ENCODE measurements around the gene CEP44. TPM values are rescaled to one million over a fixed set of nuclear protein-coding genes. Genes with fewer than 3 reads are reported as not detected.

Gene CEP44
- total RNA-seq, 1 experiment from 2014 or later = 15.3 TPM

GRCh38 chr4:174263445-174263736, 20.3 kb upstream of the CEP44 start:
- H3K27me3 Mint-ChIP-seq (ENCODE audit: insufficient read depth, unreplicated experiment) = no peaks in the 10 kb centered on the region
- DNase-seq (ENCODE audit: unreplicated experiment) = no peak
- no peaks in the 10 kb centered on the region for H3K9me3 Mint-ChIP-seq (ENCODE audit: unreplicated experiment)
- H3K4me1 Mint-ChIP-seq (ENCODE audit: insufficient read depth, unreplicated experiment) = no peaks in the 10 kb centered on the region
- intact Hi-C loops (cut with micrococcal nuclease) = no loop called here
- BruUV-seq (replicated peaks) = no TSS peak
- ChIA-PET POLR2A (interaction anchor here (0.6 to 7.1 kb wide), 2 partner anchors 20 to 68 kb away, joined by 3 to 66 read pairs; partner anchors contain the start of genes CEP44 and FBXO8), CTCF (interaction anchor here (0.6 to 1.2 kb wide), 2 partner anchors 41 to 894 kb away, joined by 3 read pairs; no protein-coding TSS in a partner anchor)
- peaks cover 5% of the 10 kb centered on the region for H3K36me3 Mint-ChIP-seq (ENCODE audit: insufficient read depth, unreplicated experiment)
- no peak overlapping the region for H3K27ac Mint-ChIP-seq (ENCODE audit: low read depth, unreplicated experiment)
- no peak overlapping the region for H3K4me3 Mint-ChIP-seq (ENCODE audit: unreplicated experiment)
- TF ChIP-seq CTCF (IDR thresholded peaks at IDR 0.05; ENCODE audit: unreplicated experiment) = no peak

GRCh38 chr4:174265916-174266315, 17.8 kb upstream of the CEP44 start:
- no peaks in the 10 kb centered on the region for H3K9me3 Mint-ChIP-seq (ENCODE audit: unreplicated experiment)
- H3K27me3 Mint-ChIP-seq (ENCODE audit: insufficient read depth, unreplicated experiment) = no peaks in the 10 kb centered on the region
- no peak for TF ChIP-seq CTCF (IDR thresholded peaks at IDR 0.05; ENCODE audit: unreplicated experiment)
- BruUV-seq (replicated peaks) = no TSS peak
- no peaks in the 10 kb centered on the region for H3K4me1 Mint-ChIP-seq (ENCODE audit: insufficient read depth, unreplicated experiment)
- DNase-seq (ENCODE audit: unreplicated experiment) = no peak
- peaks cover 5% of the 10 kb centered on the region for H3K36me3 Mint-ChIP-seq (ENCODE audit: insufficient read depth, unreplicated experiment)
- intact Hi-C loops (cut with micrococcal nuclease) = no loop called here
- H3K27ac Mint-ChIP-seq (ENCODE audit: low read depth, unreplicated experiment) = no peak overlapping the region
- POLR2A ChIA-PET = interaction anchor here (0.6 to 7.1 kb wide), 5 partner anchors 9 to 55 kb away, joined by 3 to 66 read pairs (median 5); partner anchors contain the start of genes CEP44 and FBXO8
- H3K4me3 Mint-ChIP-seq (ENCODE audit: unreplicated experiment) = no peak overlapping the region
- CTCF ChIA-PET = interaction anchor here (1.6 kb wide), 1 partner anchor 44 kb away, joined by 6 read pairs; no protein-coding TSS in a partner anchor

- intact Hi-C loops (cut with micrococcal nuclease) = no loop called here
- POLR2A ChIA-PET = interaction anchor here (0.6 to 7.1 kb wide), 4 partner anchors 9 to 17 kb away, joined by 3 to 66 read pairs (median 5); partner anchors contain the start of genes CEP44 and FBXO8
- no peak overlapping the region for H3K4me3 Mint-ChIP-seq (ENCODE audit: unreplicated experiment)
These were observed 17.3 kb upstream of the CEP44 start for GRCh38 chr4:174266416-174266815.

GRCh38 chr4:174273930-174274329, 9.8 kb upstream of the CEP44 start:
- H3K4me3 Mint-ChIP-seq (ENCODE audit: unreplicated experiment) = no peak overlapping the region
- H3K4me1 Mint-ChIP-seq (ENCODE audit: insufficient read depth, unreplicated experiment) = no peaks in the 10 kb centered on the region
- no peaks in the 10 kb centered on the region for H3K27me3 Mint-ChIP-seq (ENCODE audit: insufficient read depth, unreplicated experiment)
- no peak overlapping the region for H3K27ac Mint-ChIP-seq (ENCODE audit: low read depth, unreplicated experiment)
- CTCF ChIA-PET = no interaction called here
- TF ChIP-seq CTCF (IDR thresholded peaks at IDR 0.05; ENCODE audit: unreplicated experiment) = no peak
- no peaks in the 10 kb centered on the region for H3K9me3 Mint-ChIP-seq (ENCODE audit: unreplicated experiment)
- no peak for DNase-seq (ENCODE audit: unreplicated experiment)
- POLR2A ChIA-PET = interaction anchor here (0.8 kb wide), 1 partner anchor 9 kb away, joined by 4 read pairs; the partner anchor contains the start of genes CEP44 and FBXO8
- intact Hi-C loops (cut with micrococcal nuclease) = no loop called here
- no peaks in the 10 kb centered on the region for H3K36me3 Mint-ChIP-seq (ENCODE audit: insufficient read depth, unreplicated experiment)
- no TSS peak for BruUV-seq (replicated peaks)

More at GRCh38 chr4:174266416-174266815, 17.3 kb upstream of the CEP44 start:
- no peak for TF ChIP-seq CTCF (IDR thresholded peaks at IDR 0.05; ENCODE audit: unreplicated experiment)
- H3K4me1 Mint-ChIP-seq (ENCODE audit: insufficient read depth, unreplicated experiment) = no peaks in the 10 kb centered on the region
- DNase-seq (ENCODE audit: unreplicated experiment) = no peak
- no peaks in the 10 kb centered on the region for H3K27me3 Mint-ChIP-seq (ENCODE audit: insufficient read depth, unreplicated experiment)
- no peaks in the 10 kb centered on the region for H3K9me3 Mint-ChIP-seq (ENCODE audit: unreplicated experiment)
- CTCF ChIA-PET = no interaction called here
- no peak overlapping the region for H3K27ac Mint-ChIP-seq (ENCODE audit: low read depth, unreplicated experiment)
- no TSS peak for BruUV-seq (replicated peaks)
- H3K36me3 Mint-ChIP-seq (ENCODE audit: insufficient read depth, unreplicated experiment) = peaks cover 5% of the 10 kb centered on the region

Measured in MCF 10A (cell line).